ENCODE results near the gene GRM8.

GRCh38 chr7:126541406-126541805 lies 711.3 kb downstream of the GRM8 start:
- TF ChIP-seq CTCF (IDR thresholded peaks at IDR 0.05) (no peak), POLR2A (IDR thresholded peaks at IDR 0.05) (no peak)
